Astrocyte of the cerebellum (primary cell): Measurements from ENCODE around the gene PHACTR2.
"Not testable (repeated sequence)": the region's sequence is repeated elsewhere in the genome, so short reads cannot be mapped to it uniquely, and the experiment has no call there.

Experiments
- DNase-seq: peaks from one replicate; pipeline ENCODE4 v3.0.0-alpha.2; 2011; ENCODE audit warnings: low read depth
- H3K4me3 ChIP-seq: 2 replicates; pipeline ENCODE4 v1.5.1; 2011; ENCODE audit warnings: mild to moderate bottlenecking, low read depth, low read length, moderate library complexity
- CTCF ChIP-seq: IDR thresholded peaks from 2 replicates; pipeline ENCODE4 v1.5.1; 2012; ENCODE audit warnings: low read length, low read depth, moderate library complexity, mild to moderate bottlenecking; ENCODE audit errors: missing control alignments
- in situ Hi-C: cut with HindIII; loops from 2 replicates; pipeline ENCODE4 v1.10.0; 2017; ENCODE audit warnings: low sequenced_read_pairs

PHACTR2 gene

GRCh38 chr6:143792402-143793279 lies 114.9 kb downstream of the PHACTR2 start:
- no peak for TF ChIP-seq CTCF
- H3K4me3 ChIP-seq = no peak overlapping the region
- no peak for DNase-seq
- in situ Hi-C loops = no loop called here

GRCh38 chr6:143793280-143793619 lies 115.5 kb downstream of the PHACTR2 start:
- in situ Hi-C loops = no loop called here
- H3K4me3 ChIP-seq = no peak overlapping the region
- no peak for TF ChIP-seq CTCF
- no peak for DNase-seq

- in situ Hi-C loops, DNase-seq, H3K4me3 ChIP-seq: not testable (repeated sequence)
Observed at GRCh38 chr6:143796551-143796950, 118.8 kb downstream of the PHACTR2 start.

- H3K4me3 ChIP-seq, DNase-seq, in situ Hi-C loops: not testable (repeated sequence)
Observed at GRCh38 chr6:143798487-143798886, 120.7 kb downstream of the PHACTR2 start.

GRCh38 chr6:143802833-143803565 lies 125.2 kb downstream of the PHACTR2 start:
- no peak for TF ChIP-seq CTCF
- no peak overlapping the region for H3K4me3 ChIP-seq
- DNase-seq = no peak
- in situ Hi-C loops = no loop called here

GRCh38 chr6:143803769-143804568 lies 126.2 kb downstream of the PHACTR2 start:
- no peak for TF ChIP-seq CTCF
- H3K4me3 ChIP-seq = no peak overlapping the region
- no peak for DNase-seq
- in situ Hi-C loops = no loop called here

GRCh38 chr6:143804835-143805239 lies 127.1 kb downstream of the PHACTR2 start:
- no peak for TF ChIP-seq CTCF
- in situ Hi-C loops = no loop called here
- DNase-seq = no peak
- no peak overlapping the region for H3K4me3 ChIP-seq
